DOHH2 (cell line): ENCODE results near the gene ERLEC1.

ENCODE experiments used
- EZH2phosphoT487 ChIP-seq: fragments of 200-600 bp; sonication (generic); IDR thresholded peaks from 2 replicates; pipeline ENCODE4 v1.6.1; 2017; ENCODE audit warnings: borderline replicate concordance, mild to moderate bottlenecking, antibody characterized with exemption, low read length, moderate library complexity, mixed read lengths
- TF ChIP-seq, protein P1 (sequence below): fragments of 200-600 bp; sonication (generic); IDR thresholded peaks from one replicate; pipeline ENCODE4 v1.5.1; 2014; ENCODE audit warnings: antibody characterized with exemption, mild to moderate bottlenecking, low read depth, low read length; ENCODE audit not compliant: poor library complexity, severe bottlenecking

GRCh38 chr2:53770264-53770663, 16.6 kb upstream of the ERLEC1 start:
- TF ChIP-seq, protein P1, sequence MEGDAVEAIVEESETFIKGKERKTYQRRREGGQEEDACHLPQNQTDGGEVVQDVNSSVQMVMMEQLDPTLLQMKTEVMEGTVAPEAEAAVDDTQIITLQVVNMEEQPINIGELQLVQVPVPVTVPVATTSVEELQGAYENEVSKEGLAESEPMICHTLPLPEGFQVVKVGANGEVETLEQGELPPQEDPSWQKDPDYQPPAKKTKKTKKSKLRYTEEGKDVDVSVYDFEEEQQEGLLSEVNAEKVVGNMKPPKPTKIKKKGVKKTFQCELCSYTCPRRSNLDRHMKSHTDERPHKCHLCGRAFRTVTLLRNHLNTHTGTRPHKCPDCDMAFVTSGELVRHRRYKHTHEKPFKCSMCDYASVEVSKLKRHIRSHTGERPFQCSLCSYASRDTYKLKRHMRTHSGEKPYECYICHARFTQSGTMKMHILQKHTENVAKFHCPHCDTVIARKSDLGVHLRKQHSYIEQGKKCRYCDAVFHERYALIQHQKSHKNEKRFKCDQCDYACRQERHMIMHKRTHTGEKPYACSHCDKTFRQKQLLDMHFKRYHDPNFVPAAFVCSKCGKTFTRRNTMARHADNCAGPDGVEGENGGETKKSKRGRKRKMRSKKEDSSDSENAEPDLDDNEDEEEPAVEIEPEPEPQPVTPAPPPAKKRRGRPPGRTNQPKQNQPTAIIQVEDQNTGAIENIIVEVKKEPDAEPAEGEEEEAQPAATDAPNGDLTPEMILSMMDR = no peak
- TF ChIP-seq EZH2phosphoT487 = no peak
